Aorta (tissue), 5 donors: ENCODE data around the gene TRIM38. TPM values are rescaled to one million over a fixed set of nuclear protein-coding genes. Genes with fewer than 3 reads are reported as not detected.

Experiments
- ATAC-seq: fragments of 200-7000 bp; cut with Tn5 transposase; one replicate; pipeline ENCODE4 v1.9.1; 2022; ENCODE audit warnings: moderate library complexity; ENCODE audit not compliant: low FRiP score
- DNase-seq, 2 donors: peaks; one replicate each; pipeline ENCODE4 v3.0.0-alpha.2; 2020
- H3K27ac ChIP-seq, 2 donors: one replicate each; pipeline ENCODE4 v1.5.1; 2013; ENCODE audit warnings: low read length in 2 of 2, mild to moderate bottlenecking in 2 of 2, moderate library complexity in 2 of 2, control low read depth in 1 of 2, inconsistent platforms in 1 of 2, low read depth in 1 of 2
- H3K27me3 ChIP-seq, 2 donors: one replicate each; pipeline ENCODE4 v1.6.1; 2013; ENCODE audit warnings: control low read depth in 1 of 2, low read length in 1 of 2, mild to moderate bottlenecking in 1 of 2, moderate library complexity in 1 of 2; ENCODE audit not compliant: insufficient read depth in 2 of 2, control insufficient read depth in 1 of 2
- H3K36me3 ChIP-seq, 2 donors: one replicate each; pipeline ENCODE4 v1.6.1; 2013; ENCODE audit warnings: control low read depth in 1 of 2, low read length in 1 of 2, mild to moderate bottlenecking in 1 of 2; ENCODE audit not compliant: insufficient read depth in 2 of 2, control insufficient read depth in 1 of 2
- H3K4me1 ChIP-seq, 2 donors: one replicate each; pipeline ENCODE4 v1.6.1; 2013; ENCODE audit warnings: low read length in 2 of 2, control low read depth in 1 of 2, mild to moderate bottlenecking in 1 of 2, moderate library complexity in 1 of 2; ENCODE audit not compliant: insufficient read depth in 2 of 2, control insufficient read depth in 1 of 2
- H3K4me3 ChIP-seq, 2 donors: one replicate each; pipeline ENCODE4 v1.5.1; 2013; ENCODE audit warnings: low read length in 2 of 2, control low read depth in 1 of 2, mild to moderate bottlenecking in 1 of 2
- H3K9me3 ChIP-seq: one replicate; pipeline ENCODE4 v1.6.1; 2013; ENCODE audit warnings: mild to moderate bottlenecking, low read length; ENCODE audit not compliant: control insufficient read depth
- WGBS, 2 donors: extraction: QIAGEN DNeasy Blood & Tissue Kit; methylation state at CpG; one replicate each; pipeline ENCODE4 v1.1.7; 2013; 5-methylcytosine and 5-hydroxymethylcytosine counted together
- intact Hi-C, 2 donors: fragments of 100-400 bp; cut with DNase I; formaldehyde crosslinking; loops; one replicate each; pipeline versions ENCODE4 v1.14.2 to v1.15.0; 2022
- polyA plus RNA-seq, 2 donors: library from polyadenylated mRNA; stranded (reverse); fragments of 200-250 nt; gene quantifications; one replicate each; pipeline ENCODE4 v1.2.3, GENCODE V29; 2013
- total RNA-seq, 2 donors: library from RNA; stranded (reverse); fragmentation: NEBNext Ultra II Directional; extraction: Animal tissue kit (Norgen Biotek cat#: 25700); gene quantifications; one replicate each; pipeline ENCODE4 v1.2.1, GENCODE V29; 2021
- donor health status: healthy with polysubstance abuse.
- donor health status: Bipolar disorder and iron deficiency.
- donor health status: DM: no; HTN: no; CAD: no.
- donor health status: DM: no; HTN: no; CAD: no.
- donor health status: DM: yes; HTN: yes; CAD: no.

The TRIM38 gene
- total and polyA plus RNA-seq, 4 donors: 6.4 to 24.8 (median 18.1) TPM

DNA sequence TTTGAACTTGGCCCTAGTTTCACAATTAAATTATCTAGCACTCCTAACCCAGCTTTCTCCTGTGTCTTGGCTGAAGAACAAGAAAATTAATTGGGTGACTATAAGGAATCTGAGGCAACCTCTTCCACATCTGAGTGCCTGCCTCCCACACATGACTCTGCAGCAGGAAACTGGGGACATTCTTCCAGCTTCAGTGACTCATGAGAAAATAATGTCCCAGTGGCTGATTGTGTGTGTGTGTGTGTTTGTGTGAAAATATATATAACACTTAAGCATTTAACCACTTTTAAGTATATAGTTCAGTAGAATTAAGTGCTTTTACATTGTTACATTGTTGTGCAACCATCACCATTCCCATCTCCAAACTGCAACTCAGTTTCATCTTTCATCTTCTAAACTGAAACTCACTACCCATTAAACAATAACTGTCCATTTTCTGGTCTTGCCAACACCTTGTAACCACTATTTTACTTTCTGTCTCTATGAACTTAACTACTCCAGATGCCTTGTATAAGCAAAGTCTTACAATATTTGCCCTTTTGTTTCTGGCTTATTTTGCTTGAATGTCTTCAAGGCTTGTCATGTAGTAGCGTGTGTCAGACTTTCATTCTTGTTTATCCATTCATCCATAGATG is 8.7 kb downstream of the TRIM38 start:
- peak overlapping the region in 1 of 2 donors; percentile 82 for H3K27ac ChIP-seq
- peak overlapping the region in 1 of 2 donors; percentile 26 for H3K4me3 ChIP-seq
- 66 to 67% methylated on average over 1 of the region's 1 CpG for WGBS, 2 donors
- intact Hi-C loops: no loop called here
- H3K27me3 ChIP-seq: no peaks in the 10 kb centered on the region
- ATAC-seq (peak; percentile 83), DNase-seq (peak; percentile 55 to 74)
- peaks cover 8 to 9% of the 10 kb centered on the region in 2 donors for H3K4me1 ChIP-seq
- H3K9me3 ChIP-seq: no peaks in the 10 kb centered on the region
- peaks cover 4 to 10% of the 10 kb centered on the region in 2 donors for H3K36me3 ChIP-seq

DNA sequence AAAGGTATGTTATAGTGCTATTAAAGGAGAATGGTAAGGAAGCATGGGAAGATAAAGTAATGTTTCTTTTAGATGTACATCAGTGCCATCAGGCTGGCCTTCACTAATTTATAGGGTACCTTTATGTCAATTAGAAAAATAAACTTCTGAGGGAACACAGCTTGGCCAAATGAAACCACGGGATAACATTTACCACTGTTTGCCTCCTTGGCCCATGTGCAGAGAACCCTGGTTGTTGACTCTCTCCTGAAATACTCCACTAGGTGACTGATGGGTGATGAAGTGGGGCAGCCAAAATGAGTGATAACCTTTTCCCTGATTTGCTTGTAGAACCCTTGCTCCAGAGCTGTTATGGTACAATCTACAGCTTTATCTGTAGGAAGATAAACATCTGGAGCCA is 9.5 kb downstream of the TRIM38 start:
- peaks cover 7 to 8% of the 10 kb centered on the region in 2 donors for H3K4me1 ChIP-seq
- peak overlapping the region in 1 of 2 donors; percentile 75 for H3K27ac ChIP-seq
- intact Hi-C loops: no loop called here
- no peaks in the 10 kb centered on the region for H3K9me3 ChIP-seq
- DNase-seq (no peak), ATAC-seq (no peak)
- 32 to 54% methylated on average over 1 of the region's 1 CpG for WGBS, 2 donors
- H3K27me3 ChIP-seq: no peaks in the 10 kb centered on the region
- H3K36me3 ChIP-seq: peaks cover 4 to 13% of the 10 kb centered on the region in 2 donors
- no peak overlapping the region for H3K4me3 ChIP-seq

DNA sequence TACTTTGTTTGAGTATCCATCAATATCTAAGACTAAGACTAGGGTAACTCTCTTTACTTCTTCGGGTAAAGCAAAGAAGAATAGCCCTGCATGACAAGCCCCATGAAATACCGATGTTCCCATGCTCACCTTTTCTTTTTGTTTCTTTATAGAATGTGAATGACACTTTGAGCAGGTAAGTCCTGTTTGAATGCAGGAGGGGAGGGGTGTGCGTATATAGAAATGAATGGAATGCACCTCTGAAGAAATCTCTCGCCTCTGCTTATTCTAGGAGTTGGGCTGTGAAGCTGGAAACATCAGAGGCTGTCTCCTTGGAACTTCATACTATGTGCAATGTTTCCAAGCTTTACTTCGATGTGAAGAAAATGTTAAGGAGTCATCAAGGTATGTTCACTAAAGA is 10.3 kb downstream of the TRIM38 start:
- H3K27ac ChIP-seq: no peak overlapping the region
- no peaks in the 10 kb centered on the region for H3K27me3 ChIP-seq
- no peak overlapping the region for H3K4me3 ChIP-seq
- peaks cover 4 to 13% of the 10 kb centered on the region in 2 donors for H3K36me3 ChIP-seq
- peaks cover 3 to 8% of the 10 kb centered on the region in 2 donors for H3K4me1 ChIP-seq
- no peak for ATAC-seq
- intact Hi-C loops: no loop called here
- no peaks in the 10 kb centered on the region for H3K9me3 ChIP-seq
- DNase-seq: no peak
- 89 to 93% methylated on average over 5 of the region's 5 CpGs for WGBS, 2 donors

DNA sequence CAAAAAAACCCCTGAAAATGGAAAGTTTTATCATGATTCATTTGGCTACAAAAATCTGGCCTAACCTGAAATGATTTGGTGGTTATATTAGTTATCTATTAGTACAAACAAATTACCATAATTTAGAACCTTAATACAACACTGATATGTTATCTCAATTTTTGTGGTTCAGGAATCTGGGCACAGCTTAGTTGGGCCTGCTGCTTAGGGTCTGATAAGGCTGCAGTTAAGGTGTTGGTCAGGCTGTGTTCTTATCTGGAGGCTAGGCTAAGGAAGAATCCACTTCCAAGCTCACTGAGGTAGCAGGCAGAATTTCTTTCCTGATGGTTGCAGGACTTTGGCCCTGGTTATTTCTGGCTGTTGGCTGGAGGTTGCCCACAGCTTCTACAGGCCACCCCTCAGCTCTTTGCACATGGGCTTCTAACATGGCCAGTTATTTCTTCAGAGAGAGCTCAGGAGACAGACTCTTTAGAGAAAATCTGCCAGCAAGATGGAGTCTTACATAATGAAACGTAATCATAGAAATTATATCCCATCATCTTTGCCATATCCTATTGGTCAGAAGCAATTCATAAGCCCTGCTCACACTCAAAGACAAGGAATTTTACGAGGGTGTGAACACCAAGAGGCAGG is 11.4 kb downstream of the TRIM38 start:
- intact Hi-C loops: no loop called here
- H3K4me3 ChIP-seq: no peak overlapping the region
- DNase-seq: no peak
- ATAC-seq: no peak
- H3K9me3 ChIP-seq: no peaks in the 10 kb centered on the region
- 93 to 96% methylated on average over 2 of the region's 2 CpGs for WGBS, 2 donors
- peaks cover 6 to 13% of the 10 kb centered on the region in 2 donors for H3K36me3 ChIP-seq
- no peaks in the 10 kb centered on the region for H3K27me3 ChIP-seq
- no peak overlapping the region for H3K27ac ChIP-seq
- H3K4me1 ChIP-seq: peaks cover 2 to 7% of the 10 kb centered on the region in 2 donors

GRCh38 chr6:25975923-25976560 is 13.4 kb downstream of the TRIM38 start:
- Histone ChIP-seq H3K36me3 (peaks cover 6 to 15% of the 10 kb centered on the region in 2 donors), H3K27me3 (no peaks in the 10 kb centered on the region), H3K4me3 (no peak overlapping the region), H3K27ac (no peak overlapping the region), H3K4me1 (peaks cover under 1 to 7% of the 10 kb centered on the region in 2 donors), H3K9me3 (no peaks in the 10 kb centered on the region)
- DNase-seq: no peak
- 86% methylated on average over 5 of the region's 5 CpGs for WGBS, 2 donors
- intact Hi-C loops: no loop called here
- ATAC-seq: no peak

DNA sequence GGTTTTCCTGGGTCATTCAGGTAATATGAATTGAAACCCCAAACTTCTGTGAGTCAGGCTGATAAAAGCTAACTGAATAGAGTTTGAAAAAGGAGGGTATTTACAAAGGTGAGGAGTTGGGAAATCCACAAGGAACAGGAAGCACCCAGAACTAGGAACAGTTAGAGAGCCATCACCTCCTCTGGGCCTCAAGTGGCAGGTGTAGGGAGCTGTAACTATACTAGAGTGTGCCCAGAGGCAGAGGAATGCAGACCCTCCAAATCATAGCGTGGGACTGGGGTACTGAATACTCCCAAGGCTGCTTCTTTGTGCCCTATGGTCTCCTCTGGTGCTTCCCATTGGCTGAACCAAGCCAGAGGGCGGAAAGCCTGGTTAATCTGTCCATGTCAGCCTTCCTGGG is 18.3 kb downstream of the TRIM38 start:
- Histone ChIP-seq H3K4me1 (no peaks in the 10 kb centered on the region), H3K36me3 (peaks cover 8 to 17% of the 10 kb centered on the region in 2 donors)
- no peak for ATAC-seq

GRCh38 chr6:25981568-25982263 is 19.1 kb downstream of the TRIM38 start:
- 87 to 93% methylated on average over 5 of the region's 5 CpGs for WGBS, 2 donors
- Histone ChIP-seq H3K4me3 (no peak overlapping the region), H3K36me3 (peaks cover 8 to 12% of the 10 kb centered on the region in 2 donors), H3K27ac (no peak overlapping the region), H3K4me1 (no peaks in the 10 kb centered on the region), H3K9me3 (no peaks in the 10 kb centered on the region), H3K27me3 (no peaks in the 10 kb centered on the region)
- ATAC-seq (no peak), DNase-seq (no peak)
- intact Hi-C loops: no loop called here

More for the DNA sequence above, 18.3 kb downstream of the TRIM38 start:
- H3K4me3 ChIP-seq: no peak overlapping the region
- intact Hi-C loops: no loop called here
- no peaks in the 10 kb centered on the region for H3K27me3 ChIP-seq
- no peak for DNase-seq
- peak overlapping the region in 1 of 2 donors; percentile 33 for H3K27ac ChIP-seq
- 86 to 87% methylated on average over 2 of the region's 2 CpGs for WGBS, 2 donors
- no peaks in the 10 kb centered on the region for H3K9me3 ChIP-seq

- Histone ChIP-seq H3K4me3 (no peak overlapping the region), H3K27ac (peak overlapping the region in 1 of 2 donors; percentile 44), H3K27me3 (no peaks in the 10 kb centered on the region), H3K9me3 (no peaks in the 10 kb centered on the region), H3K36me3 (peaks cover 6 to 14% of the 10 kb centered on the region in 2 donors), H3K4me1 (no peaks in the 10 kb centered on the region)
- no peak for ATAC-seq
- intact Hi-C loops: no loop called here
- no peak for DNase-seq
- 82 to 83% methylated on average over 2 of the region's 2 CpGs for WGBS, 2 donors
Measured at GRCh38 chr6:25984265-25984664, 21.7 kb downstream of the TRIM38 start.
